Measurements from ENCODE around the gene UBE2F.

UBE2F gene

GRCh38 chr2:238083919-238084318 lies 117.1 kb downstream of the UBE2F start:
- DNase-seq: no peak

GRCh38 chr2:238084761-238085160 lies 117.9 kb downstream of the UBE2F start:
- DNase-seq: no peak

DNA sequence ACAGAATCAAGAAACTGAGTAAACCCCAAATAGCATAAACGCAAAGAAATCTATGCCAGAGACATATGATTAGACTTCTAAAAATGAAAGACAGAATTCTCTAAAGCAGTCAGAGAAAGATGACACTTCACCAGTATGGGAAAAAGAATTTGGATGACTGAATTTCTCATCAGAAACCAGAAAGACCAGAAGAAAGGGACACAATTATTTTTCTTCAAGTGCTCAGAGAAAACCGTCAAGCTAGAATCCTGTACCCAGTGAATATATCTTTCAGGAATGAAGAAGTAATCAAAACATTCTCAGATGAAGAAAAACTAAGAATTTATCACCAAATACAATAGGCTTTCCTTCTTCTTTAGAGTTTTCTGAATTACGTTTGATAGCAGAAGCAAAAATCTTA lies 119.1 kb downstream of the UBE2F start:
- DNase-seq: no peak

DNA sequence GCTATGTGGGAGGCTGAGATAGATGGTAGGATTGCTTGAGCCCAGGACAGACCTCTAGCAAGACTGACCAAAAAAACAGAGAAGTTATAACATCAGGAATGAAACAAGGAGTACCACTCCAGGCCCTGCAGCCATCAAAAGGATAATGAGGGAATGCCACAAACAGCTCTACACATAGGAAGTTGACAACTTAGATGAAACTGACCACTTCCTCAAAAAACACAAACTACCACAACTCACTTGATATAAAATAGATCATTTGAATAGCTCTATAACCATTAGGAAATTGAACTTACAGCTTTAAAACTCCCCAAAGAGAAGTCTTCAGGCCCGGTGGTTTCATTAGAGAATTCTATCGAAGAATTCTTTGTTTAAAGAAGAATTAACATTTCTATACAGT lies 120.4 kb downstream of the UBE2F start:
- no peak for DNase-seq

- DNase-seq: no peak
These were observed 124.1 kb downstream of the UBE2F start for GRCh38 chr2:238090887-238091286.

DNA sequence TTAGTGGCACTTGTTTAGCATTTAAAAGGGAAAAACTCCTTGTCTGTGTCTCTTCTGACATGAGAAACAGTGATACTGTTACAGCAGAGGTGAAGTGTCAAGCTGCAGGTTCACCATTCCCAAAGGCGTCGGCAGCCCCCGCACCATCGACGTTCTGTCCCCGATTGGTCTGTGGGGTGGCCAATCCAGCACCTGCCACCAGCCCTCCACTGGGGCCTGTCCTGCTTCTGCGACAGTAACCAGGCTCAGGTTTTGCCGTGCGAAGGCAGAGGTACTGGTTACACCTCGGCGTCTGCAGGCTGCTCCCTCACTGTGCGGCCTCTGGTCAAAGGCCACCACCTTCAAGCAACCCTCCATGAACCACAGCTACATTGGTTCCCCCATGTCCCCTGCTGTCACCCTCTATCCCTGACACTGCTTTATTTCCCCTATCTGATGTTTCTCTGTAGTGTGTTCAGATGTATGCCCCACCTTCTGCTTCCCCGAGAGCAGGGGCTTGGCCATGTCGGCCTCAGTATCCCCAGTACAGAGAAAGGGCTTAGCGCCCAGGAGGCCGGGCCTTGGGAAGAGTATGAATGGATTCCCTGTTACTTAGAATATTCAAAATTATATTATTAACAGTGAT lies 124.7 kb downstream of the UBE2F start:
- no peak for DNase-seq
